ENCODE measurements around the gene BCL3. TPM values are rescaled to one million over a fixed set of nuclear protein-coding genes. Genes with fewer than 3 reads are reported as not detected.

BCL3 gene
- total RNA-seq, 1 experiment from 2014 or later, result 2.2 TPM

GRCh38 chr19:44725684-44726083, 22.8 kb upstream of the BCL3 start:
- no peaks in the 10 kb centered on the region for H3K23me2 ChIP-seq (ENCODE audit: insufficient read length, low read depth, low read length, poor library complexity, severe bottlenecking)
- DNase-seq, result no peak
- no peak overlapping the region for H2BK20ac ChIP-seq (ENCODE audit: low read depth, low read length, poor library complexity, severe bottlenecking)
- TF ChIP-seq CTCF (conservative IDR thresholded peaks at IDR 0.05), result no peak
- H4K20me1 ChIP-seq (ENCODE audit: control insufficient read depth, insufficient read depth, insufficient read length), result no peaks in the 10 kb centered on the region
- H2BK15ac ChIP-seq (ENCODE audit: low read depth, low read length), result no peak overlapping the region
- H3K4me1 ChIP-seq (ENCODE audit: insufficient read depth, low read length), result no peaks in the 10 kb centered on the region
- H3K14ac ChIP-seq (ENCODE audit: insufficient read depth, low read length), result no peak overlapping the region
- WGBS (ENCODE audit: extremely low coverage, insufficient read length, low lambda C conversion rate), result no CpG with 5 or more reads among the region's 5 CpGs
- H3K4me3 Mint-ChIP-seq, result no peak overlapping the region; a peak in 1 of 5 replicates
- no peak overlapping the region for H2AFZ ChIP-seq (ENCODE audit: low read length)
- no peak overlapping the region for H4K5ac ChIP-seq (ENCODE audit: insufficient read length, low read depth, low read length)
- peaks cover 15% of the 10 kb centered on the region for H3K27me3 Mint-ChIP-seq (ENCODE audit: low read depth)
- H3K4me1 Mint-ChIP-seq, result 0 out of 4 replicates have a peak, but pooled peaks cover 2% of the 10 kb centered on the region in 2 experiments
- no peak overlapping the region for H2AK5ac ChIP-seq (ENCODE audit: insufficient read length, low read length)
- H3K23ac ChIP-seq (ENCODE audit: insufficient read length, low read depth, low read length), result no peak overlapping the region
- no peak overlapping the region for H3K27ac ChIP-seq (ENCODE audit: insufficient read length, low read depth, low read length)
- H3K36me3 Mint-ChIP-seq (ENCODE audit: insufficient read depth in 1 of 3, low read depth in 3 of 3), result no peaks in the 10 kb centered on the region; a peak in 1 of 7 replicates
- H2BK120ac ChIP-seq (ENCODE audit: low read depth, low read length, poor library complexity, severe bottlenecking), result no peak overlapping the region
- no peaks in the 10 kb centered on the region for H3K9me3 ChIP-seq (ENCODE audit: control insufficient read depth, low read depth, low read length)
- H3K18ac ChIP-seq (ENCODE audit: insufficient read length, low read depth, low read length), result no peak overlapping the region
- no peaks in the 10 kb centered on the region for H3K9me3 Mint-ChIP-seq
- H3K27me3 ChIP-seq (ENCODE audit: insufficient read depth, low read length), result no peaks in the 10 kb centered on the region; the same call in 1 of the 2 replicates
- H3T11ph ChIP-seq (ENCODE audit: low read length), result no peak overlapping the region
- H4K8ac ChIP-seq (replicated peaks; ENCODE audit: insufficient read length, low read depth, low read length), result no peak overlapping the region
- H3K4me2 ChIP-seq (ENCODE audit: insufficient read depth, insufficient read length, low read length), result no peak overlapping the region
- H2BK12ac ChIP-seq (ENCODE audit: insufficient read length, low read depth, low read length), result no peak overlapping the region
- no peaks in the 10 kb centered on the region for H3K79me1 ChIP-seq (ENCODE audit: insufficient read depth, low read depth, low read length, poor library complexity, severe bottlenecking)
- H3K9ac ChIP-seq (ENCODE audit: extremely low read depth, insufficient read length, low read length), result no peak overlapping the region
- H3K79me2 ChIP-seq (ENCODE audit: insufficient read depth, low read length), result no peaks in the 10 kb centered on the region
- H3K27ac Mint-ChIP-seq, result no peak overlapping the region; a peak in 1 of 7 replicates
- no peak overlapping the region for H2BK5ac ChIP-seq (ENCODE audit: insufficient read length, low read length)
- H3K56ac ChIP-seq (ENCODE audit: insufficient read length, low read depth, low read length), result no peak overlapping the region
- no peak overlapping the region for H3K4ac ChIP-seq (ENCODE audit: low read depth, low read length)
- no peak overlapping the region for H4K91ac ChIP-seq (ENCODE audit: insufficient read length, low read depth, low read length)

Measured in H9 (cell line).